Stimulated activated CD4-positive, alpha-beta T cell treated with anti-CD3 and anti-CD28 coated beads, Interleukin-12 subunit alpha, Interleukin-12 subunit beta, amount 100 ng/mL, for 24 hours (primary cell): ENCODE measurements around the gene CDON.
"Not testable (repeated sequence)": the region's sequence is repeated elsewhere in the genome, so short reads cannot be mapped to it uniquely, and the experiment has no call there.

Experiments used
- DNase-seq, 2 experiments: peaks; one replicate each; pipeline ENCODE4 v3.0.0-alpha.2; 2020; ENCODE audit warnings: low read depth in 2 of 2

The CDON gene

GRCh38 chr11:126048197-126048596 is 14.5 kb downstream of the CDON start:
- DNase-seq, result no peak

GRCh38 chr11:126046570-126047195 is 16.0 kb downstream of the CDON start:
- DNase-seq, result no peak

- no peak for DNase-seq
Measured at GRCh38 chr11:126039485-126040271, 23.0 kb downstream of the CDON start.

- no peak for DNase-seq
Measured at GRCh38 chr11:126035718-126036117, 26.9 kb downstream of the CDON start.

- no peak for DNase-seq
Measured at GRCh38 chr11:126034933-126035425, 27.7 kb downstream of the CDON start.

GRCh38 chr11:126034039-126034932 is 28.4 kb downstream of the CDON start:
- DNase-seq, result no peak

- DNase-seq, result no peak
Measured at GRCh38 chr11:126032375-126032774, 30.3 kb downstream of the CDON start.

GRCh38 chr11:126029805-126030204 is 32.9 kb downstream of the CDON start:
- no peak for DNase-seq

- no peak for DNase-seq
Measured at GRCh38 chr11:126029237-126029636, 33.4 kb downstream of the CDON start.

GRCh38 chr11:126028534-126028933 is 34.1 kb downstream of the CDON start:
- not testable (repeated sequence) for DNase-seq

GRCh38 chr11:126026579-126026978 is 36.1 kb downstream of the CDON start:
- no peak for DNase-seq

- no peak for DNase-seq
Measured at GRCh38 chr11:126025822-126026221, 36.8 kb downstream of the CDON start.

GRCh38 chr11:126024123-126024522 is 38.5 kb downstream of the CDON start:
- DNase-seq, result no peak

- DNase-seq, result no peak
Measured at GRCh38 chr11:126012852-126013251, 49.8 kb downstream of the CDON start.

- no peak for DNase-seq
Measured at GRCh38 chr11:126011754-126012153, 50.9 kb downstream of the CDON start.

GRCh38 chr11:126011265-126011664 is 51.4 kb downstream of the CDON start:
- no peak for DNase-seq

- no peak for DNase-seq
Measured at GRCh38 chr11:126008956-126009355, 53.7 kb downstream of the CDON start.

- DNase-seq, result no peak
Measured at GRCh38 chr11:126007238-126007637, 55.4 kb downstream of the CDON start.

- no peak for DNase-seq
Measured at GRCh38 chr11:126006068-126006467, 56.6 kb downstream of the CDON start.

- DNase-seq, result no peak
Measured at GRCh38 chr11:126002181-126002580, 60.5 kb downstream of the CDON start.

- DNase-seq, result no peak
Measured at GRCh38 chr11:125999234-125999880, 63.3 kb downstream of the CDON start.

GRCh38 chr11:125998267-125998666 is 64.4 kb downstream of the CDON start:
- DNase-seq, result no peak
